Heart left ventricle (tissue), 16 donors: Measurements from ENCODE around the gene ADARB1. TPM values are rescaled to one million over a fixed set of nuclear protein-coding genes. Genes with fewer than 3 reads are reported as not detected.

Source experiments
- ATAC-seq, 4 donors: fragments of 200-7000 bp; cut with Tn5 transposase; one replicate each; pipeline ENCODE4 v1.9.1; 2020 to 2022; ENCODE audit warnings: moderate library complexity in 4 of 4, mild to moderate bottlenecking in 3 of 4, moderate number of reproducible peaks in 1 of 4
- DNase-seq, 5 donors: peaks; one replicate each; pipeline ENCODE4 v3.0.0-alpha.2; 2020
- H3K27ac ChIP-seq, 12 donors: fragments of 200-600 bp; sonication (generic) in 4 of 12; one replicate each; pipeline versions ENCODE4 v1.5.0 to v1.8.0; 2016 to 2022; ENCODE audit warnings: mild to moderate bottlenecking in 2 of 12
- H3K27me3 ChIP-seq, 9 donors: fragments of 200-600 bp; sonication (generic) in 2 of 9; one replicate each; pipeline versions ENCODE4 v1.5.1 to v1.8.0; 2016 to 2022; ENCODE audit warnings: mild to moderate bottlenecking in 3 of 9
- H3K36me3 ChIP-seq, 9 donors: fragments of 200-600 bp; sonication (generic) in 2 of 9; one replicate each; pipeline versions ENCODE4 v1.5.0 to v1.8.0; 2018 to 2022; ENCODE audit warnings: mild to moderate bottlenecking in 2 of 9
- H3K4me1 ChIP-seq, 12 donors: fragments of 200-600 bp; sonication (generic) in 4 of 12; one replicate each; pipeline versions ENCODE4 v1.5.0 to v1.8.0; 2016 to 2022; ENCODE audit warnings: mild to moderate bottlenecking in 3 of 12
- H3K4me3 ChIP-seq, 12 donors: fragments of 200-600 bp; sonication (generic) in 4 of 12; one replicate each; pipeline versions ENCODE4 v1.5.0 to v1.8.0; 2017 to 2022; ENCODE audit warnings: mild to moderate bottlenecking in 9 of 12, moderate library complexity in 4 of 12
- H3K9me3 ChIP-seq, 12 donors: fragments of 200-600 bp; sonication (generic) in 4 of 12; one replicate each; pipeline versions ENCODE4 v1.5.0 to v1.8.0; 2016 to 2022; ENCODE audit warnings: mild to moderate bottlenecking in 1 of 12
- CTCF ChIP-seq, 12 donors: fragments of 200-600 bp; sonication (generic) in 4 of 12; IDR thresholded peaks; one replicate each; pipeline versions ENCODE4 v1.5.0 to v1.8.0; 2018 to 2022; ENCODE audit warnings: antibody characterized with exemption in 12 of 12, mild to moderate bottlenecking in 5 of 12
- POLR2A ChIP-seq, 2 donors: fragments of 450-650 bp; IDR thresholded peaks; one replicate each; pipeline ENCODE4 v1.6.1; 2017; ENCODE audit warnings: antibody characterized with exemption in 2 of 2, mild to moderate bottlenecking in 2 of 2, moderate library complexity in 2 of 2
- WGBS, 4 donors: extraction: QIAGEN DNeasy Blood & Tissue Kit in 2 of 4; methylation state at CpG; one replicate each; pipeline versions ENCODE4 v1.1.5 to v1.1.7; 2013 to 2018; 5-methylcytosine and 5-hydroxymethylcytosine counted together
- intact Hi-C, 10 donors: fragments of 100-400 bp; cut with DNase I; formaldehyde crosslinking; loops; one replicate each; pipeline versions ENCODE4 v1.11.1 to v1.14.2; 2022
- polyA plus RNA-seq, 2 donors: library from polyadenylated mRNA; stranded (reverse); fragments of 200-250 nt; gene quantifications; one replicate each; pipeline ENCODE4 v1.2.3, GENCODE V29; 2013
- total RNA-seq, 9 donors: library from RNA; depleted of rRNA in 2 of 9; stranded (reverse); fragments of >200 nt in 2 of 9; fragmentation: NEBNext Ultra II Directional in 3 of 9; extraction: Animal tissue kit (Norgen Biotek cat#: 25700) in 3 of 9; gene quantifications; one replicate each; pipeline versions ENCODE4 v1.1.0 to v1.2.4, GENCODE V29; 2016 to 2023
- donor health status: ischemic (EF 13 %, LVEDD 7.1; RV severe dilation, severe dysfunction).
- donor health status: healthy with polysubstance abuse.
- donor health status: DM: no; HTN: yes; CAD: no.
- donor health status: DM: no; HTN: no; CAD: no.
- donor health status: ischemic (EF 25% LVEDD 6.9; RV normal size, moderate dysfunction).
- donor health status: ischemic (EF 25% LVEDD 5.7; RV mildly dilated, moderate dysfunction).
- donor health status: healthy.
- donor health status: DM: yes; HTN: yes; CAD: no.
- donor health status: ischemic (EF 35%, LVEDD 5.7; RV mildly dilated, moderate dysfunction).
- donor health status: nonischemic (EF 11% LVEDD 7.7; RV severe dilation, severe dysfunction).
- donor health status: DM: yes; HTN: yes; CAD: no.
- donor health status: PGD.
- donor health status: ischemic (EF 29% LVEDD 5.4; RV normal size, mild dysfunction).
- donor health status: nonischemic (EF 23%, LVEDD 6.1; RV moderate dilation, normal function).

The ADARB1 gene
- total and polyA plus RNA-seq, 11 donors, result 6.9 to 16.3 (median 12.0) TPM

DNA sequence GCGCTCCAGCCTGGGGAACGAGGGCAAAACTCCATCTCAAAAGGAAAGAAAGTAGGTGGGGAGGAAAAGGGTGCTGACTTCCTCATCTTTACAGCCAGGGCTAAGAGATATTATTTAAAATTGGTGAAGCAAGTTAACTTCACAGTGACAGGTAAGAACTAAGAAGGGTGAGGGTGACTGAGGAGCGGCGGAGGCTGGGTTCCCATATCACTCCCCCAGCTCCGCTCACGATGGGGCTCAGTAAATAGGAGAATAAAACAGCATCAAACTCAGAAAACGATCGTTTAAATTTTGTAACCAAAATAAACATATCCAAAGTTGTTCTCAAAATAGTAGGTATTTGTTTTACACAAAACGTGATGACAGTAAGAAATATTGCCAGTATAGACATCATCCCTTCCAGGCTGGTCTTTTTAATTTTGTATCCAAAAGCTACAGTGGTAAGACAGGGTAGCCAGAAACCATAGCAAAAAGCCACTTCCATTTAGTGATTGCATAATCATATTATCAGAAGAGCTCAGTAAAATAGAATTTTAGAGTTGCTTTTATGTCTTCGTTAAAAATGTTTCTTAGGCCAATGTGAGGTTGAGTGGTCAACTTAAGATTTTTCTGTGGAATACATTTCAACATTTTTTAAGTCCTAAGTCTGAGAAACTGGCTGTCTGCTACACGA is 26.2 kb upstream of the ADARB1 start:
- no peak for DNase-seq
- H3K27me3 ChIP-seq, result peaks cover 0 to 3% (median 0%) of the 10 kb centered on the region in 9 donors
- no peak for ATAC-seq
- peaks cover 0 to 24% (median 7%) of the 10 kb centered on the region in 12 donors for H3K9me3 ChIP-seq
- 88 to 92% (median 89%) methylated on average over 11 of the region's 11 CpGs for WGBS, 4 donors
- peak overlapping the region in 1 of 12 donors; percentile 9 for H3K27ac ChIP-seq
- no peak overlapping the region for H3K4me3 ChIP-seq
- no peaks in the 10 kb centered on the region for H3K36me3 ChIP-seq
- intact Hi-C loops, result no loop called here
- H3K4me1 ChIP-seq, result no peaks in the 10 kb centered on the region
- no peak for TF ChIP-seq CTCF (IDR thresholded peaks at IDR 0.05)
- no peak for TF ChIP-seq POLR2A (IDR thresholded peaks at IDR 0.05)

- intact Hi-C loops, result no loop called here
- Histone ChIP-seq H3K9me3 (peaks cover 0 to 24% (median 7%) of the 10 kb centered on the region in 12 donors), H3K27me3 (peaks cover 0 to 3% (median 0%) of the 10 kb centered on the region in 9 donors), H3K36me3 (no peaks in the 10 kb centered on the region), H3K4me3 (no peak overlapping the region), H3K4me1 (no peaks in the 10 kb centered on the region), H3K27ac (no peak overlapping the region)
- TF ChIP-seq CTCF (IDR thresholded peaks at IDR 0.05) (no peak), POLR2A (IDR thresholded peaks at IDR 0.05) (no peak)
- ATAC-seq (no peak), DNase-seq (no peak)
- WGBS, 4 donors, result 89 to 92% (median 90%) methylated on average over 7 of the region's 7 CpGs
These were observed 25.4 kb upstream of the ADARB1 start for GRCh38 chr21:45048968-45049367.

DNA sequence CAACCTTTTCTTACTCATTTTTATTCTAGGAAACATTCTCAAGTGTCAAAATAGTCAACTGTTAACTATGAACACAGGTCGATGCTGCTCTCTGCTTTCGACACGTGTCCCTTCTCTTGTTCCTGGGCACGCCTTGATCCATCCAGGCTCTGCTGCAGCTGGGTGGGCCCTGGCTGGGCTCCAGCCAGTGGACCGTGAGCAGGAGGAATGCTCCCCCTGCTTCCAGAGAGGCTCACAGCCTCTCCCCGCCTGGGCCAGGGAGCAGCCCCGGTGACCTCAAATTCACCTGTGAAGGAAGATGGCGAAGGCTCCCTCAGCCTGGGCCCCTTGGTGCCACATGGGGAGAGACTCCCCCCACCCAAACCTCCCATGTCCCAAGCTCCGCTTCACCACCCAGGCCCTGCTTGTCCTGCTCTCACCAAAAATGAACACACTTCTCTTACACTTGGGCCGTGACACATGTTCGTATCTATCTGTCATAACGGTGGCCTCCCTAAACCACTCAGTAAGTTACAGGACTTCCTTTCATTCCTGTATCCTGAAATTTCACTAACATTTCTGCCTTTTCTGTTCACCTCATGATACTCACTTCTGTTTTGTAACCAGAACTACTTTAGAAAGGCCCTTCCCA is 24.6 kb upstream of the ADARB1 start:
- Histone ChIP-seq H3K9me3 (peaks cover 0 to 24% (median 7%) of the 10 kb centered on the region in 12 donors), H3K4me1 (no peaks in the 10 kb centered on the region), H3K36me3 (no peaks in the 10 kb centered on the region), H3K27ac (peak overlapping the region in 1 of 12 donors; percentile 22), H3K4me3 (no peak overlapping the region), H3K27me3 (peaks cover 0 to 3% (median 0%) of the 10 kb centered on the region in 9 donors)
- ATAC-seq (no peak), DNase-seq (no peak)
- intact Hi-C loops, result no loop called here
- WGBS, 4 donors, result 68 to 79% (median 70%) methylated on average over 12 of the region's 12 CpGs
- no peak for TF ChIP-seq POLR2A (IDR thresholded peaks at IDR 0.05)
- no peak for TF ChIP-seq CTCF (IDR thresholded peaks at IDR 0.05)

DNA sequence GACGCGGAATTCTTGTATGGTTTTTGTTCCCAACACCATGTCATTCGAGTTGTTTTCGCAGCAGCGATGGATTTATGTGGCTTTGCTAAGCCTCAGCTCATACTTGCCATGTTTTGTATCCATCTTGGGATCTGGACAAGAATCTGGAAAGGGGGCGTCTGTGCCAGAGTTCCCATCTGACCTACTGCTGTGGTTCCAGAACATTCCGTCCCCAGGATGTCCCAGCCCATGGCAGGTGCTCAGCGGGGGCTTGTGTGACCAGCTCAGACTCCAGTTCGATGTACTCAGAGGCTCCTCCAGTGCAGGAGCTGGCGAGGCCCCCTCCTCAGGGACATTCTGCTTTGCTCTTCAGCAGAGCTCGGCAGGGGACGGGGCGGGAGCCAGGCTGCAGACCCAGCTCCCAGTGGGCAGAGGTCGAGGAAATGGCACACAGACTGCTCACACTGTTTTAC is 24.0 kb upstream of the ADARB1 start:
- ATAC-seq (no peak), DNase-seq (no peak)
- peaks cover 0 to 4% (median 0%) of the 10 kb centered on the region in 12 donors for H3K4me1 ChIP-seq
- no peak overlapping the region for H3K27ac ChIP-seq
- WGBS, 4 donors, result 83 to 86% (median 84%) methylated on average over 14 of the region's 14 CpGs
- intact Hi-C loops, result no loop called here
- H3K36me3 ChIP-seq, result no peaks in the 10 kb centered on the region
- H3K9me3 ChIP-seq, result peaks cover 0 to 22% (median 7%) of the 10 kb centered on the region in 12 donors
- TF ChIP-seq POLR2A (IDR thresholded peaks at IDR 0.05) (no peak), CTCF (IDR thresholded peaks at IDR 0.05) (no peak)
- H3K4me3 ChIP-seq, result no peak overlapping the region
- H3K27me3 ChIP-seq, result peaks cover 0 to 3% (median 0%) of the 10 kb centered on the region in 9 donors
